Neural crest cell (in vitro differentiated cells): ENCODE results near the gene TSHB. TPM values are rescaled to one million over a fixed set of nuclear protein-coding genes. Genes with fewer than 3 reads are reported as not detected.
"Not testable (repeated sequence)": the region's sequence is repeated elsewhere in the genome, so short reads cannot be mapped to it uniquely, and the experiment has no call there.

Experiments used
- DNase-seq: peaks from one replicate; pipeline ENCODE4 v3.0.0; 2021; ENCODE audit warnings: low read depth, mixed read lengths, low spot score
- H3K27ac Mint-ChIP-seq: one replicate; pipeline ENCODE4 v1.8.0; 2021; ENCODE audit warnings: mild to moderate bottlenecking, mixed read lengths; ENCODE audit not compliant: unreplicated experiment
- H3K27me3 Mint-ChIP-seq: 2 replicates; pipeline ENCODE4 v1.8.0; 2021; ENCODE audit warnings: low read depth, mild to moderate bottlenecking, mixed read lengths
- H3K36me3 Mint-ChIP-seq: 2 replicates; pipeline ENCODE4 v1.8.0; 2021; ENCODE audit warnings: low read depth, mild to moderate bottlenecking, mixed read lengths
- H3K4me1 Mint-ChIP-seq: 2 replicates; pipeline ENCODE4 v1.8.0; 2021; ENCODE audit warnings: mixed read lengths
- H3K4me3 Mint-ChIP-seq: one replicate; pipeline ENCODE4 v1.8.0; 2021; ENCODE audit warnings: mild to moderate bottlenecking, mixed read lengths
- H3K9me3 Mint-ChIP-seq: 2 replicates; pipeline ENCODE4 v1.8.0; 2021; ENCODE audit warnings: mixed read lengths
- total RNA-seq: library from RNA; stranded (reverse); gene quantifications from 2 replicates; pipeline ENCODE4 v1.2.1, GENCODE V29; 2021
- TF ChIP-seq, protein P1 (sequence below): fragments of 200-600 bp; sonication (generic); conservative IDR thresholded peaks from 2 replicates; pipeline ENCODE4 v1.5.0; 2021; ENCODE audit warnings: antibody characterized with exemption, mild to moderate bottlenecking

TSHB gene
- total RNA-seq, 1 donor from 2014 or later = not detected

DNA sequence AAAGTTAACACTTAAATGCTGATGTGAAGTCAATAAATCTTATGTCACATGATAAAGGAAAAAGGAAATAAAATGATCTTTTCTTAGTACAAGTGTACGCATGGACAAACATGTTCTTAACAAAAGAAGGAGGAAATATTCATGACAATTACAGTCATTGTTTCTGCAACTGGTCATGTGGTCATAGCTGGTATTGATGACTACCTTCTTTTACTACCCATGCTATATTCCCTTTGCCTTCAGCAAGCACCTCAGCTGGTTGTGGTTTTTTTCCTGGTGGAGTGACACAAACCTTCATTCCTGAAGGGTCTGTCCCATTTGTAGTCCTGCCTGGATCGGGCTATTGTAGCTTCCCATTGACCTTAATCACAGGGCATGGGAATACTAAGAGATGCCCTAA lies 23.4 kb upstream of the TSHB start:
- Mint-ChIP-seq H3K36me3 (no peaks in the 10 kb centered on the region), H3K4me3 (no peak overlapping the region), H3K4me1 (no peaks in the 10 kb centered on the region), H3K27ac (no peak overlapping the region), H3K9me3 (peaks cover 8% of the 10 kb centered on the region), H3K27me3 (peaks cover 24% of the 10 kb centered on the region)
- TF ChIP-seq, protein P1, sequence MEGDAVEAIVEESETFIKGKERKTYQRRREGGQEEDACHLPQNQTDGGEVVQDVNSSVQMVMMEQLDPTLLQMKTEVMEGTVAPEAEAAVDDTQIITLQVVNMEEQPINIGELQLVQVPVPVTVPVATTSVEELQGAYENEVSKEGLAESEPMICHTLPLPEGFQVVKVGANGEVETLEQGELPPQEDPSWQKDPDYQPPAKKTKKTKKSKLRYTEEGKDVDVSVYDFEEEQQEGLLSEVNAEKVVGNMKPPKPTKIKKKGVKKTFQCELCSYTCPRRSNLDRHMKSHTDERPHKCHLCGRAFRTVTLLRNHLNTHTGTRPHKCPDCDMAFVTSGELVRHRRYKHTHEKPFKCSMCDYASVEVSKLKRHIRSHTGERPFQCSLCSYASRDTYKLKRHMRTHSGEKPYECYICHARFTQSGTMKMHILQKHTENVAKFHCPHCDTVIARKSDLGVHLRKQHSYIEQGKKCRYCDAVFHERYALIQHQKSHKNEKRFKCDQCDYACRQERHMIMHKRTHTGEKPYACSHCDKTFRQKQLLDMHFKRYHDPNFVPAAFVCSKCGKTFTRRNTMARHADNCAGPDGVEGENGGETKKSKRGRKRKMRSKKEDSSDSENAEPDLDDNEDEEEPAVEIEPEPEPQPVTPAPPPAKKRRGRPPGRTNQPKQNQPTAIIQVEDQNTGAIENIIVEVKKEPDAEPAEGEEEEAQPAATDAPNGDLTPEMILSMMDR = no peak
- no peak for DNase-seq

DNA sequence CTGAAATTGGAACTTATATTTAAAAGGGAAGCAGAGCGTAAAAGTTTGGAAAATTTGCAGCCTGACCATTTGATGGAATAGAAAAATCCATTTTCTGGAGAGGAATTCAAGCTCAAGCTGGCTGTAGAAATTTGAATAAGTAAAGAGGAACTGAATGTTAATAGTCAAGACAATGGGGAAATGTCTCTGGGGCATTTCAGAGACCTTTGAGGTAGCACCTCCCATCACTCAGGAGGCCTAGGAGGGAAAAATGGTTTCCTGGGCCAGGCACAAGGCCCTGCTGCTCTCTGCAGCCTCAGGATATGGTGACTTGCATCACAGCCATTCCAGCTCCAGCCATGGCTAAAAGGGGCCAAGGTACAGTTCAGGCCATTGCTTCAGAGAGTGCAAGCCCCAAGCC lies 17.6 kb upstream of the TSHB start:
- H3K27ac Mint-ChIP-seq = no peak overlapping the region
- TF ChIP-seq, protein P1 = no peak
- no peak overlapping the region for H3K4me3 Mint-ChIP-seq
- no peak for DNase-seq
- peaks cover 8% of the 10 kb centered on the region for H3K27me3 Mint-ChIP-seq
- no peaks in the 10 kb centered on the region for H3K36me3 Mint-ChIP-seq
- H3K9me3 Mint-ChIP-seq = peaks cover 2% of the 10 kb centered on the region
- no peaks in the 10 kb centered on the region for H3K4me1 Mint-ChIP-seq

DNA sequence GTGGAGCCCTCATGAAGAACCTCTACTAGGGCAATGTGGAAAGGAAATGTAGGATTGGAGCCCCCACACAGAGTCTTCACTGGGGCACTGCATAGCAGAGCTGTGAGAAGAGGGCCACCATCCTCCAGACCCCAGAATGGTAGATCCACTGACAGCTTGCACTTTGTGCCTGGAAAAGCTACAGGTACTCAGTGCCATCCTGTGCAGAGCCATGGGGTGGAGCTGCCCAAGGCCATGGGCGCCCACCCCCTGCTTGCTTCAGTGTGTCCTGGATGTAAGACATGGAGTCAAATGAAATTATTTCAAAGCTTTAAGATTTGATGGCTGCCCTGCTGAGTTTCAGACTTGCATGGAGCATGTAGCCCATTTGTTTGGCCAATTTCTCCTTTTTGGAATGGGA lies 17.2 kb upstream of the TSHB start:
- DNase-seq = no peak
- Mint-ChIP-seq H3K36me3 (no peaks in the 10 kb centered on the region), H3K4me1 (no peaks in the 10 kb centered on the region), H3K27me3 (peaks cover 8% of the 10 kb centered on the region), H3K9me3 (peaks cover 2% of the 10 kb centered on the region), H3K4me3 (no peak overlapping the region), H3K27ac (no peak overlapping the region)
- TF ChIP-seq, protein P1 = no peak

DNA sequence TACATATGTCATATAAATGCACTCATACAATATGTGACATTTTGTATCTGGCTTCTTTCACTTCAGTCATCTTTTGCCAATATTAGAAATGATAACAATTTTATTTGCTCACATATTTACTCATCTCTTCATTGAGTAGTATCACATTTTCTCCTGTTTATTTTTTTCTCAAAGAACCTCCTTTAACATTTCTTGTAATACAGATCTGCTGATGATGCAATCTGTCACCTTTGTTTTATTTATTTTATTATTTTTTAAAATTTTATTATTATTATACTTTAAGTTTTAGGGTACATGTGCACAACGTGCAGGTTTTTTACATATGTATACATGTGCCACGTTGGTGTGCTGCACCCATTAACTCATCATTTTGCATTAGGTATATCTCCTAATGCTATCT lies 15.8 kb upstream of the TSHB start:
- no peak for DNase-seq
- TF ChIP-seq, protein P1 = no peak
- no peaks in the 10 kb centered on the region for H3K36me3 Mint-ChIP-seq
- no peak overlapping the region for H3K27ac Mint-ChIP-seq
- H3K4me1 Mint-ChIP-seq = no peaks in the 10 kb centered on the region
- H3K4me3 Mint-ChIP-seq = no peak overlapping the region
- H3K27me3 Mint-ChIP-seq = peaks cover 8% of the 10 kb centered on the region
- H3K9me3 Mint-ChIP-seq = peaks cover 6% of the 10 kb centered on the region

DNA sequence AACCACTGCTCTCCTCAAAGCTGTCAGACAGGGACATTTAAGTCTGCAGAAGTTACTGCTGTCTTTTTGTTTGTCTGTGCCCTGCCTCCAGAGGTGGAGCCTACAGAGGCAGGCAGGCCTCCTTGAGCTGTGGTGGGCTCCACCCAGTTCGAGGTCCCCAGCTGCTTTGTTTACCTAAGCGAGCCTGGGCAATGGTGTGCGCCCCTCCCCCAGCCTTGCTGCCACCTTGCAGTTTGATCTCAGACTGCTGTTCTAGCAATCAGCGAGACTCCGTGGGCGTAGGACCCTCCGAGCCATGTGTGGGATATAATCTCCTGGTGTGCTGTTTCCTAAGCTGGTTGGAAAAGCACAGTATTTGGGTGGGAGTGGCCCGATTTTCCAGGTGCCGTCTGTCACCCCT lies 10.1 kb upstream of the TSHB start:
- not testable (repeated sequence) for H3K27me3 Mint-ChIP-seq, H3K9me3 Mint-ChIP-seq, DNase-seq, H3K27ac Mint-ChIP-seq, H3K4me3 Mint-ChIP-seq, H3K36me3 Mint-ChIP-seq, H3K4me1 Mint-ChIP-seq

DNA sequence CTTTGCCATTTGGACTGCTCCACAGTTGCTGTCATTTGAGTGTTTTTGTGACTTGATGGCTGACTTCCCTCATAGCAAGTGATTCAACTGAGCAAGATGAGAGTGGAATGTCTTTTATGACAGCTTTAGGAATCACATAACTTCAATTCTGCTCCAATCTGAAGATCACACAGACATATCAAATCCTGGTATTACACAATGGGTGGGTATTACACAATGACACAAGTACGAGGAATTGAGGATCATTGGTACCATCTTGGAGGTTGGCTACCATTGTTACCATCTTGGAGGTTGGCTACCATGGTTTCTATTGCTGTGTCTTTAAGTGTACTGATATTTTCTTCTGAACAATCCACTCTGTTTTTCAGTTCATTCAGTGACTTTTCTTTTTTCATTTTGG lies 8.5 kb upstream of the TSHB start:
- H3K9me3 Mint-ChIP-seq = peaks cover 9% of the 10 kb centered on the region
- H3K4me3 Mint-ChIP-seq = no peak overlapping the region
- TF ChIP-seq, protein P1 = no peak
- H3K27ac Mint-ChIP-seq = no peak overlapping the region
- H3K27me3 Mint-ChIP-seq = peaks cover 5% of the 10 kb centered on the region
- no peak for DNase-seq
- no peaks in the 10 kb centered on the region for H3K4me1 Mint-ChIP-seq
- no peaks in the 10 kb centered on the region for H3K36me3 Mint-ChIP-seq
